ENCODE data around the gene SKIDA1.

- TF ChIP-seq CTCF (conservative IDR thresholded peaks at IDR 0.05; ENCODE audit: low read depth in 2 of 2), result no peak
- TF ChIP-seq REST (IDR thresholded peaks at IDR 0.05; ENCODE audit: unreplicated experiment), result no peak
- TF ChIP-seq EZH2phosphoT487 (IDR thresholded peaks at IDR 0.05; ENCODE audit: unreplicated experiment), result no peak
- TF ChIP-seq EZH2 (IDR thresholded peaks at IDR 0.05; ENCODE audit: low read depth, unreplicated experiment), result no peak
- TF ChIP-seq POLR2AphosphoS5 (IDR thresholded peaks at IDR 0.05; ENCODE audit: low read depth), result no peak
These were observed 45.5 kb upstream of the SKIDA1 start for GRCh38 chr10:21570761-21571521.
